ENCODE results near the gene BBS1. TPM values are rescaled to one million over a fixed set of nuclear protein-coding genes. Genes with fewer than 3 reads are reported as not detected.
"Not testable (repeated sequence)": the region's sequence is repeated elsewhere in the genome, so short reads cannot be mapped to it uniquely, and the experiment has no call there.

The BBS1 gene
- total RNA-seq, 1 donor from 2014 or later = 71.8 TPM

GRCh38 chr11:66539170-66539869 is 28.9 kb downstream of the BBS1 start:
- Mint-ChIP-seq H3K4me1 (ENCODE audit: unreplicated experiment) (peaks cover 14% of the 10 kb centered on the region), H3K27me3 (no peaks in the 10 kb centered on the region), H3K36me3 (peaks cover 16% of the 10 kb centered on the region), H3K9me3 (no peaks in the 10 kb centered on the region), H3K27ac (no peak overlapping the region), H3K4me3 (no peak overlapping the region)
- no peak for TF ChIP-seq CTCF (conservative IDR thresholded peaks at IDR 0.05)
- no peak for DNase-seq (ENCODE audit: extremely low spot score, unreplicated experiment)

- no peaks in the 10 kb centered on the region for H3K9me3 Mint-ChIP-seq
- peaks cover 16% of the 10 kb centered on the region for H3K36me3 Mint-ChIP-seq
- H3K27me3 Mint-ChIP-seq = no peaks in the 10 kb centered on the region
Observed at GRCh38 chr11:66539870-66540213, 29.4 kb downstream of the BBS1 start.

GRCh38 chr11:66540598-66540997 is 30.2 kb downstream of the BBS1 start:
- H3K36me3 Mint-ChIP-seq = peaks cover 14% of the 10 kb centered on the region
- H3K4me3 Mint-ChIP-seq; H3K27me3 Mint-ChIP-seq; H3K27ac Mint-ChIP-seq; H3K9me3 Mint-ChIP-seq; DNase-seq (ENCODE audit: extremely low spot score, unreplicated experiment): not testable (repeated sequence)
- H3K4me1 Mint-ChIP-seq (ENCODE audit: unreplicated experiment) = peaks cover 20% of the 10 kb centered on the region

More at GRCh38 chr11:66539870-66540213, 29.4 kb downstream of the BBS1 start:
- H3K4me1 Mint-ChIP-seq (ENCODE audit: unreplicated experiment) = peaks cover 15% of the 10 kb centered on the region
- DNase-seq (ENCODE audit: extremely low spot score, unreplicated experiment) = no peak
- no peak for TF ChIP-seq CTCF (conservative IDR thresholded peaks at IDR 0.05)
- H3K4me3 Mint-ChIP-seq = no peak overlapping the region
- no peak overlapping the region for H3K27ac Mint-ChIP-seq

GRCh38 chr11:66541892-66542291 is 31.5 kb downstream of the BBS1 start:
- H3K4me3 Mint-ChIP-seq = peak overlapping the region; percentile 14
- peaks cover 9% of the 10 kb centered on the region for H3K36me3 Mint-ChIP-seq
- H3K4me1 Mint-ChIP-seq (ENCODE audit: unreplicated experiment) = peaks cover 20% of the 10 kb centered on the region
- TF ChIP-seq CTCF (conservative IDR thresholded peaks at IDR 0.05) = no peak
- no peaks in the 10 kb centered on the region for H3K27me3 Mint-ChIP-seq
- no peak for DNase-seq (ENCODE audit: extremely low spot score, unreplicated experiment)
- no peak overlapping the region for H3K27ac Mint-ChIP-seq
- H3K9me3 Mint-ChIP-seq = no peaks in the 10 kb centered on the region

- Mint-ChIP-seq H3K27ac (no peak overlapping the region), H3K4me1 (ENCODE audit: unreplicated experiment) (peaks cover 22% of the 10 kb centered on the region), H3K4me3 (peak overlapping the region; percentile 34), H3K9me3 (no peaks in the 10 kb centered on the region), H3K36me3 (peaks cover 9% of the 10 kb centered on the region), H3K27me3 (no peaks in the 10 kb centered on the region)
- DNase-seq (ENCODE audit: extremely low spot score, unreplicated experiment) = no peak
- TF ChIP-seq CTCF (conservative IDR thresholded peaks at IDR 0.05) = no peak
Observed at GRCh38 chr11:66542362-66542761, 31.9 kb downstream of the BBS1 start.

GRCh38 chr11:66543263-66544107 is 33.0 kb downstream of the BBS1 start:
- H3K27ac Mint-ChIP-seq = peak overlapping the region; percentile 22
- peak overlapping the region; percentile 56 for H3K4me3 Mint-ChIP-seq

GRCh38 chr11:66544952-66545351 is 34.5 kb downstream of the BBS1 start:
- H3K27ac Mint-ChIP-seq; DNase-seq (ENCODE audit: extremely low spot score, unreplicated experiment); H3K36me3 Mint-ChIP-seq; H3K27me3 Mint-ChIP-seq; H3K9me3 Mint-ChIP-seq: not testable (repeated sequence)
- Mint-ChIP-seq H3K4me1 (ENCODE audit: unreplicated experiment) (peaks cover 36% of the 10 kb centered on the region), H3K4me3 (peak overlapping the region; percentile 87)

More at GRCh38 chr11:66543263-66544107, 33.0 kb downstream of the BBS1 start:
- no peak for DNase-seq (ENCODE audit: extremely low spot score, unreplicated experiment)
- Mint-ChIP-seq H3K36me3 (peaks cover 8% of the 10 kb centered on the region), H3K4me1 (ENCODE audit: unreplicated experiment) (peaks cover 32% of the 10 kb centered on the region), H3K9me3 (no peaks in the 10 kb centered on the region), H3K27me3 (peaks cover 2% of the 10 kb centered on the region)
- peak; percentile 52 for TF ChIP-seq CTCF (conservative IDR thresholded peaks at IDR 0.05)
